HepG2 (cell line): ENCODE data around the gene DFFA. TPM values are rescaled to one million over a fixed set of nuclear protein-coding genes. Genes with fewer than 3 reads are reported as not detected.
A peak's percentile ranks its signal among the peaks of the same experiment; 100 is the strongest.

Experiments used
- ATF6 ChIP-seq: sonication (generic); formaldehyde crosslinking; conservative IDR thresholded peaks from 2 replicates; pipeline ENCODE4 v1.4.0; 2020; ENCODE audit warnings: missing genetic modification reagents
- BATF2 ChIP-seq: sonication (generic); formaldehyde crosslinking; IDR thresholded peaks from 2 replicates; pipeline ENCODE4 v1.8.0; 2022; ENCODE audit warnings: mild to moderate bottlenecking, missing genetic modification reagents, moderate library complexity
- GZF1 ChIP-seq: sonication (generic); formaldehyde crosslinking; IDR thresholded peaks from 2 replicates; pipeline ENCODE4 v1.5.1; 2020; ENCODE audit warnings: mild to moderate bottlenecking, missing genetic modification reagents
- HINFP ChIP-seq: sonication (generic); formaldehyde crosslinking; IDR thresholded peaks from 2 replicates; pipeline ENCODE4 v1.4.0; 2020; ENCODE audit warnings: low read depth, mild to moderate bottlenecking, missing genetic modification reagents
- KLF9 ChIP-seq: IDR thresholded peaks from 2 replicates; pipeline ENCODE4 v1.6.1; 2016; ENCODE audit warnings: low read depth
- NR0B2 ChIP-seq: sonication (generic); formaldehyde crosslinking; IDR thresholded peaks from 2 replicates; pipeline ENCODE4 v1.4.0; 2020; ENCODE audit warnings: mild to moderate bottlenecking, missing genetic modification reagents
- PPARG ChIP-seq: conservative IDR thresholded peaks from 2 replicates; pipeline ENCODE4 v1.6.1; 2016; ENCODE audit warnings: missing biosample characterization, missing genetic modification reagents
- SIX1 ChIP-seq: sonication (generic); formaldehyde crosslinking; IDR thresholded peaks from 2 replicates; pipeline ENCODE4 v1.4.0; 2020; ENCODE audit warnings: missing genetic modification reagents, borderline replicate concordance
- THAP11 ChIP-seq: IDR thresholded peaks from 2 replicates; pipeline ENCODE4 v1.6.1; 2016; ENCODE audit warnings: missing biosample characterization, missing genetic modification reagents
- ZEB1 ChIP-seq: IDR thresholded peaks from 2 replicates; pipeline ENCODE4 v1.6.1; 2012; ENCODE audit warnings: mild to moderate bottlenecking, low read depth, inconsistent platforms; ENCODE audit not compliant: insufficient replicate concordance
- ZNF33A ChIP-seq: sonication (generic); formaldehyde crosslinking; IDR thresholded peaks from 2 replicates; pipeline ENCODE4 v1.5.1; 2020; ENCODE audit warnings: missing genetic modification reagents, mild to moderate bottlenecking, moderate library complexity, borderline replicate concordance
- ZNF383 ChIP-seq: sonication (generic); formaldehyde crosslinking; IDR thresholded peaks from 2 replicates; pipeline ENCODE4 v1.4.0; 2020; ENCODE audit warnings: missing genetic modification reagents, mild to moderate bottlenecking, borderline replicate concordance
- ZNF761 ChIP-seq: sonication (generic); formaldehyde crosslinking; conservative IDR thresholded peaks from 2 replicates; pipeline ENCODE4 v1.4.0; 2020; ENCODE audit warnings: mild to moderate bottlenecking, missing genetic modification reagents
- polyA plus RNA-seq, 8 experiments: library from polyadenylated mRNA; depleted of rRNA in 3 of 8; stranded (reverse) in 7 of 8; unstranded in 1 of 8; fragments of >200 nt; fragmentation: Illumina TruSeq in 4 of 8; extraction: Trizol in 4 of 8; gene quantifications; 2 replicates each; pipeline versions ENCODE4 v1.2.1 to v1.2.3, GENCODE V29; 2011 to 2016; ENCODE audit warnings: low read depth in 4 of 8, missing spikeins in 1 of 8, mixed read lengths in 1 of 8; ENCODE audit not compliant: insufficient read depth in 1 of 8
- total RNA-seq, 5 experiments: library from RNA; depleted of rRNA; stranded (reverse); fragments of >200 nt; fragmentation: Illumina TruSeq; extraction: Trizol; gene quantifications; 2 replicates each; pipeline ENCODE4 v1.2.3, GENCODE V29; 2016; ENCODE audit warnings: low read depth in 1 of 5
- TF ChIP-seq, protein P1 (sequence below): IDR thresholded peaks from 2 replicates; pipeline ENCODE4 v1.6.1; 2016; ENCODE audit warnings: low read depth, missing genetic modification reagents, missing compliant biosample characterization
- TF ChIP-seq, protein P2 (sequence below): IDR thresholded peaks from 2 replicates; pipeline ENCODE4 v1.6.1; 2016; ENCODE audit warnings: missing compliant biosample characterization, missing genetic modification reagents, borderline replicate concordance

The DFFA gene
- total and polyA plus RNA-seq, 2 of the 13 experiments (the other 11 are each of a cell fraction or from before 2014, with no cell fraction given): 16.5 to 33.9 TPM

DNA sequence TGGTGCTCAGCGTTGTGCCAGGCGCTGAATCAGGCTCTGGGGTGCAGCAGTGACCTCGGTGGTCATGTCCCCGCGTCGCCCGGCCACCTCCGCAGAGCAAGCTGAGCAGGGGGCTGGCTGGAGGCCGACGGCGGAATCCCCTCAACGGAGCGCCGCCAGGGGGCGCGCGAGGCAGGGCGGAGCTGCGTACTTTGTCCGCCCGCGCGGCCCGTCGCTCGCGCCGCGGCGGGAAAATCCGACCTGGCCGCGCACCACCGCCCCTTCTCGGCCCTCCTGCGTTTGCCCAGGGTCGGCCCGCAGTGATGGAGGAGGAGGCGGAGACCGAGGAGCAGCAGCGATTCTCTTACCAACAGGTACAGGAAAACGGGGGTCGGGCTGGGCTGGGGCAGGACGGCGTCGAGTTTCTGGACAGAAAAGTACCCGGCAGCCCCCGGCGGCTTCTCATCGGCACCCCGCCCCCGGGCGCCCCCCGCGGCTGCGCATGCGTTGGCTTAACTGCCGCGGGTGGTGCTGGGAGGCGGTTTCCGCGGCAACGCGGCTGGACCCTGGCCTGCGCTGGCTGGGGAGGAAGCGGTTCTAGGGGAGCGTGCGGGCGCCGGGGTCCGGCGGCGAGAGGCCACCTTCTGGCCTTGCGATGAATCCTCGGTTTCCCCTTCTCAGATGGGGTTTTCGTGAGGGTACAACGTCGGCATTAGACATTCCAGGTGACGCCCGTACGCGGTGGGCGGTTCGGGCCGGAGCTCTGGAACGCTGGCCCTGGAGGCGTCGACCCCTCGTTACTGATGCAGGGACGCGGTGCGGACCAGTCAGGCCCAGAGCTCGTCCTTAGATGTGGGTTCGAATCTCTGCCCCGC, 41.9 kb downstream of the DFFA start, which contains the start of gene CENPS (continued):
- TF ChIP-seq, protein P1, sequence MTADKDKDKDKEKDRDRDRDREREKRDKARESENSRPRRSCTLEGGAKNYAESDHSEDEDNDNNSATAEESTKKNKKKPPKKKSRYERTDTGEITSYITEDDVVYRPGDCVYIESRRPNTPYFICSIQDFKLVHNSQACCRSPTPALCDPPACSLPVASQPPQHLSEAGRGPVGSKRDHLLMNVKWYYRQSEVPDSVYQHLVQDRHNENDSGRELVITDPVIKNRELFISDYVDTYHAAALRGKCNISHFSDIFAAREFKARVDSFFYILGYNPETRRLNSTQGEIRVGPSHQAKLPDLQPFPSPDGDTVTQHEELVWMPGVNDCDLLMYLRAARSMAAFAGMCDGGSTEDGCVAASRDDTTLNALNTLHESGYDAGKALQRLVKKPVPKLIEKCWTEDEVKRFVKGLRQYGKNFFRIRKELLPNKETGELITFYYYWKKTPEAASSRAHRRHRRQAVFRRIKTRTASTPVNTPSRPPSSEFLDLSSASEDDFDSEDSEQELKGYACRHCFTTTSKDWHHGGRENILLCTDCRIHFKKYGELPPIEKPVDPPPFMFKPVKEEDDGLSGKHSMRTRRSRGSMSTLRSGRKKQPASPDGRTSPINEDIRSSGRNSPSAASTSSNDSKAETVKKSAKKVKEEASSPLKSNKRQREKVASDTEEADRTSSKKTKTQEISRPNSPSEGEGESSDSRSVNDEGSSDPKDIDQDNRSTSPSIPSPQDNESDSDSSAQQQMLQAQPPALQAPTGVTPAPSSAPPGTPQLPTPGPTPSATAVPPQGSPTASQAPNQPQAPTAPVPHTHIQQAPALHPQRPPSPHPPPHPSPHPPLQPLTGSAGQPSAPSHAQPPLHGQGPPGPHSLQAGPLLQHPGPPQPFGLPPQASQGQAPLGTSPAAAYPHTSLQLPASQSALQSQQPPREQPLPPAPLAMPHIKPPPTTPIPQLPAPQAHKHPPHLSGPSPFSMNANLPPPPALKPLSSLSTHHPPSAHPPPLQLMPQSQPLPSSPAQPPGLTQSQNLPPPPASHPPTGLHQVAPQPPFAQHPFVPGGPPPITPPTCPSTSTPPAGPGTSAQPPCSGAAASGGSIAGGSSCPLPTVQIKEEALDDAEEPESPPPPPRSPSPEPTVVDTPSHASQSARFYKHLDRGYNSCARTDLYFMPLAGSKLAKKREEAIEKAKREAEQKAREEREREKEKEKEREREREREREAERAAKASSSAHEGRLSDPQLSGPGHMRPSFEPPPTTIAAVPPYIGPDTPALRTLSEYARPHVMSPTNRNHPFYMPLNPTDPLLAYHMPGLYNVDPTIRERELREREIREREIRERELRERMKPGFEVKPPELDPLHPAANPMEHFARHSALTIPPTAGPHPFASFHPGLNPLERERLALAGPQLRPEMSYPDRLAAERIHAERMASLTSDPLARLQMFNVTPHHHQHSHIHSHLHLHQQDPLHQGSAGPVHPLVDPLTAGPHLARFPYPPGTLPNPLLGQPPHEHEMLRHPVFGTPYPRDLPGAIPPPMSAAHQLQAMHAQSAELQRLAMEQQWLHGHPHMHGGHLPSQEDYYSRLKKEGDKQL: 0 out of 2 replicates have a peak, but pooled peaks have one; percentile 10
- TF ChIP-seq HINFP (CRISPR knock-in tag) (peak; percentile 82), ZNF761 (CRISPR knock-in tag) (peak; percentile 83; the same call in 1 of the 2 replicates), ZEB1 (peak; percentile 49), ZNF383 (CRISPR knock-in tag) (no peak), ATF6 (no peak), SIX1 (CRISPR knock-in tag) (no peak), BATF2 (peak; percentile 99), GZF1 (CRISPR knock-in tag) (no peak), THAP11 (peak; percentile 92), KLF9 (peak; percentile 56; the same call in 1 of the 2 replicates), NR0B2 (CRISPR knock-in tag) (peak; percentile 70; the same call in 1 of the 2 replicates), PPARG (CRISPR knock-in tag) (no peak; the same call in 1 of the 2 replicates), ZNF33A (CRISPR knock-in tag) (no peak)
- TF ChIP-seq, protein P2, sequence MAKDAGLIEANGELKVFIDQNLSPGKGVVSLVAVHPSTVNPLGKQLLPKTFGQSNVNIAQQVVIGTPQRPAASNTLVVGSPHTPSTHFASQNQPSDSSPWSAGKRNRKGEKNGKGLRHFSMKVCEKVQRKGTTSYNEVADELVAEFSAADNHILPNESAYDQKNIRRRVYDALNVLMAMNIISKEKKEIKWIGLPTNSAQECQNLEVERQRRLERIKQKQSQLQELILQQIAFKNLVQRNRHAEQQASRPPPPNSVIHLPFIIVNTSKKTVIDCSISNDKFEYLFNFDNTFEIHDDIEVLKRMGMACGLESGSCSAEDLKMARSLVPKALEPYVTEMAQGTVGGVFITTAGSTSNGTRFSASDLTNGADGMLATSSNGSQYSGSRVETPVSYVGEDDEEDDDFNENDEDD: peak; percentile 100
